SK-N-SH treated with all-trans-retinoic acid at 6 μM for 48 hours (cell line): Measurements from ENCODE around the gene IGF2R.

Source experiments
- ATAC-seq: fragments of 200-7000 bp; cut with Tn5 transposase; 3 replicates; pipeline ENCODE4 v1.9.1; 2020; ENCODE audit warnings: mild to moderate bottlenecking, moderate library complexity
- ARNTL ChIP-seq: fragments of 450-650 bp; formaldehyde crosslinking; IDR thresholded peaks from 2 replicates; pipeline ENCODE4 v1.5.0; 2020; ENCODE audit warnings: low read depth, mild to moderate bottlenecking, moderate library complexity, borderline replicate concordance
- BACH2 ChIP-seq: fragments of 250-450 bp; sonication (Bioruptor Pico); IDR thresholded peaks from 2 replicates; pipeline ENCODE4 v1.9.0; 2021; ENCODE audit warnings: mild to moderate bottlenecking, borderline replicate concordance
- CSDC2 ChIP-seq: fragments of 250-450 bp; sonication (Bioruptor Pico); IDR thresholded peaks from 2 replicates; pipeline ENCODE4 v1.5.0; 2020; ENCODE audit warnings: mild to moderate bottlenecking, moderate library complexity
- ESRRG ChIP-seq: fragments of 250-450 bp; sonication (Bioruptor Pico); IDR thresholded peaks from 2 replicates; pipeline ENCODE4 v1.6.1; 2021; ENCODE audit warnings: mild to moderate bottlenecking
- GLIS3 ChIP-seq: fragments of 250-450 bp; sonication (Bioruptor Pico); IDR thresholded peaks from 2 replicates; pipeline ENCODE4 v1.5.0; 2020; ENCODE audit warnings: mild to moderate bottlenecking, moderate library complexity
- ISL1 ChIP-seq: fragments of 250-450 bp; sonication (Bioruptor Pico); IDR thresholded peaks from 2 replicates; pipeline ENCODE4 v2.1.2; 2022; ENCODE audit warnings: mild to moderate bottlenecking, moderate library complexity
- OSR1 ChIP-seq: fragments of 250-450 bp; sonication (Bioruptor Pico); IDR thresholded peaks from 2 replicates; pipeline ENCODE4 v1.8.0; 2022; ENCODE audit warnings: moderate library complexity, mild to moderate bottlenecking, inconsistent platforms
- PPARA ChIP-seq: fragments of 250-450 bp; sonication (Bioruptor Pico); IDR thresholded peaks from 2 replicates; pipeline ENCODE4 v1.5.0; 2020; ENCODE audit warnings: mild to moderate bottlenecking, borderline replicate concordance
- SNAI2 ChIP-seq: fragments of 250-450 bp; sonication (Bioruptor Pico); IDR thresholded peaks from 2 replicates; pipeline ENCODE4 v1.5.0; 2020; ENCODE audit warnings: mild to moderate bottlenecking, moderate library complexity
- TCF4 ChIP-seq: fragments of 250-450 bp; sonication (Bioruptor Pico); IDR thresholded peaks from 2 replicates; pipeline ENCODE4 v1.8.0; 2021; ENCODE audit warnings: mild to moderate bottlenecking, moderate library complexity, borderline replicate concordance
- TOX ChIP-seq: fragments of 250-450 bp; sonication (Bioruptor Pico); IDR thresholded peaks from 2 replicates; pipeline ENCODE4 v1.8.0; 2021; ENCODE audit warnings: mild to moderate bottlenecking, moderate library complexity, borderline replicate concordance
- ZC3H10 ChIP-seq: fragments of 250-450 bp; sonication (Bioruptor Pico); IDR thresholded peaks from 2 replicates; pipeline ENCODE4 v1.5.1; 2021; ENCODE audit warnings: mild to moderate bottlenecking, moderate library complexity
- ZFP30 ChIP-seq: fragments of 450-650 bp; formaldehyde crosslinking; IDR thresholded peaks from 2 replicates; pipeline ENCODE4 v1.5.0; 2022; ENCODE audit warnings: mild to moderate bottlenecking, moderate library complexity
- ZNF565 ChIP-seq: fragments of 450-650 bp; formaldehyde crosslinking; conservative IDR thresholded peaks from 2 replicates; pipeline ENCODE4 v1.5.0; 2020; ENCODE audit warnings: low read depth, mild to moderate bottlenecking, moderate library complexity
- ZNF8 ChIP-seq: fragments of 450-650 bp; formaldehyde crosslinking; IDR thresholded peaks from 2 replicates; pipeline ENCODE4 v1.5.0; 2020; ENCODE audit warnings: mild to moderate bottlenecking, moderate library complexity
- TF ChIP-seq, protein P1 (sequence below): fragments of 250-450 bp; sonication (Bioruptor Pico); IDR thresholded peaks from 2 replicates; pipeline ENCODE4 v1.5.1; 2020; ENCODE audit warnings: low read depth, mild to moderate bottlenecking, moderate library complexity
- TF ChIP-seq, protein P2 (sequence below): fragments of 250-450 bp; sonication (Bioruptor Pico); IDR thresholded peaks from 2 replicates; pipeline ENCODE4 v1.5.1; 2021; ENCODE audit warnings: mild to moderate bottlenecking, moderate library complexity
- TF ChIP-seq, protein P3 (sequence below): fragments of 250-450 bp; sonication (Bioruptor Pico); IDR thresholded peaks from 2 replicates; pipeline ENCODE4 v1.8.0; 2021; ENCODE audit warnings: low read depth, mild to moderate bottlenecking, moderate library complexity, borderline replicate concordance
- TF ChIP-seq, protein P4 (sequence below): fragments of 250-450 bp; sonication (Bioruptor Pico); IDR thresholded peaks from 2 replicates; pipeline ENCODE4 v1.5.0; 2020; ENCODE audit warnings: mild to moderate bottlenecking, moderate library complexity

IGF2R gene

DNA sequence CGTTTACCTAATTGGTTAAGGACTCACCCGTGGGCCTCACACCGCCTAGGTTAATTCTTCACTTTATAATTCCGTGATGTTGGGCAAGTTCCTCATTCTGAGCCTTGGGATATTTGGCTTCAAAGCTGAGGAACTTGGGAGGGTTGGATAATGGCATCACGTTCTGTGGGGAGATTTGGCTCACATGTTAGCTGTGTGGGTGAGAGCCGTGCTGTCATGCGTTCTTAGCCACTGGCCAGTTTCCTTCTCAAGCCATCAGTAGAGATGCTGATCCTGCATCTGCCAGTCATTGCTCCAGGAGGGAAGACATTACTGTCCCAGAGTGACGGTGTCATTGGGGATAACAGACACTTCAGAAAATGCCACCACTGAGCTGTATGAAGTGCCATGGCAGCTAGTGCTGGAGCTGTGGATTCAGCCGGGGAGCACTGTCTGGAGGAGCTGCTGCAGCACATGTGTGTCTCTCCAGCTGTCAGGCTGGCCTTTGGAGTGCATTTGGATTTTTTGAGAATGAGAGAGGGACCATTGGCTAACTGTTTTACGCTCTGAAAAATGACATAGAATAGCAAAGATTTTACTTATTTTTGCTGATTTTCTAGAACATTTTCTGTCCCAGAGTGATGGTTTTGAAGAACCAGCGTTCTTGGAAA lies 16.5 kb downstream of the IGF2R start:
- ATAC-seq = no peak
- TF ChIP-seq TOX (CRISPR knock-in tag) (no peak), ZFP30 (CRISPR knock-in tag) (no peak), BACH2 (CRISPR knock-in tag) (no peak), ARNTL (no peak), ZNF8 (CRISPR knock-in tag) (no peak), OSR1 (CRISPR knock-in tag) (no peak)
- TF ChIP-seq, protein P1, sequence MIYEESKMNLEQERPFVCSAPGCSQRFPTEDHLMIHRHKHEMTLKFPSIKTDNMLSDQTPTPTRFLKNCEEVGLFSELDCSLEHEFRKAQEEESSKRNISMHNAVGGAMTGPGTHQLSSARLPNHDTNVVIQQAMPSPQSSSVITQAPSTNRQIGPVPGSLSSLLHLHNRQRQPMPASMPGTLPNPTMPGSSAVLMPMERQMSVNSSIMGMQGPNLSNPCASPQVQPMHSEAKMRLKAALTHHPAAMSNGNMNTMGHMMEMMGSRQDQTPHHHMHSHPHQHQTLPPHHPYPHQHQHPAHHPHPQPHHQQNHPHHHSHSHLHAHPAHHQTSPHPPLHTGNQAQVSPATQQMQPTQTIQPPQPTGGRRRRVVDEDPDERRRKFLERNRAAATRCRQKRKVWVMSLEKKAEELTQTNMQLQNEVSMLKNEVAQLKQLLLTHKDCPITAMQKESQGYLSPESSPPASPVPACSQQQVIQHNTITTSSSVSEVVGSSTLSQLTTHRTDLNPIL (CRISPR knock-in tag) = no peak
- TF ChIP-seq, protein P2, sequence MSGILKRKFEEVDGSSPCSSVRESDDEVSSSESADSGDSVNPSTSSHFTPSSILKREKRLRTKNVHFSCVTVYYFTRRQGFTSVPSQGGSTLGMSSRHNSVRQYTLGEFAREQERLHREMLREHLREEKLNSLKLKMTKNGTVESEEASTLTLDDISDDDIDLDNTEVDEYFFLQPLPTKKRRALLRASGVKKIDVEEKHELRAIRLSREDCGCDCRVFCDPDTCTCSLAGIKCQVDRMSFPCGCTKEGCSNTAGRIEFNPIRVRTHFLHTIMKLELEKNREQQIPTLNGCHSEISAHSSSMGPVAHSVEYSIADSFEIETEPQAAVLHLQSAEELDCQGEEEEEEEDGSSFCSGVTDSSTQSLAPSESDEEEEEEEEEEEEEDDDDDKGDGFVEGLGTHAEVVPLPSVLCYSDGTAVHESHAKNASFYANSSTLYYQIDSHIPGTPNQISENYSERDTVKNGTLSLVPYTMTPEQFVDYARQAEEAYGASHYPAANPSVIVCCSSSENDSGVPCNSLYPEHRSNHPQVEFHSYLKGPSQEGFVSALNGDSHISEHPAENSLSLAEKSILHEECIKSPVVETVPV (CRISPR knock-in tag) = no peak

DNA sequence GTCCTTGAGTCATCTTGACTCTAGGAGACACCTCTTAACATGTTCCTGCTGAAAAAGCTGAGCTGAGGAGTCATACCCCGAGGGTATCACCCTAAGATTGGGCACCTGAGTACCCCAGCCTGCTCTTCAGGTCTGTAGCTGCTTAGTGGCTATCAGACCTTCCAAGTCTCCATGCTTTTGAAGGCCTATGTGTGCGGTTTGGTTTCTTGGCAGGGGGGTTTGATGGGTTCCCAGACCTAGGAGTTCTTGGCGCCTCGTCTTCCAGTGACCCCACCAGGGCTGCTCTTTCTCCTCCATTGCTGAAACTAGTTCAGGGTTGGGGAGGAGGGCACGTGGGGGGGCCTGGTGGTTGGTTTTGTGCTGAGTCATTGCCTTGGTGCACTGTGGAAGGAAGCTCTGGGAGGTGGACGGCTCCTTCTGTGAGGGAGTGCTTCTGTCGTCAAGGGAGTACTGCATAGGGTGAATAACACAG lies 20.1 kb downstream of the IGF2R start:
- TF ChIP-seq SNAI2 (CRISPR knock-in tag) = no peak
- TF ChIP-seq GLIS3 = no peak
- no peak for TF ChIP-seq TCF4 (CRISPR knock-in tag)
- TF ChIP-seq ISL1 = no peak
- no peak for TF ChIP-seq ZNF8 (CRISPR knock-in tag)
- TF ChIP-seq, all 23 proteins: peak for 0
- ATAC-seq = peak; percentile 70

DNA sequence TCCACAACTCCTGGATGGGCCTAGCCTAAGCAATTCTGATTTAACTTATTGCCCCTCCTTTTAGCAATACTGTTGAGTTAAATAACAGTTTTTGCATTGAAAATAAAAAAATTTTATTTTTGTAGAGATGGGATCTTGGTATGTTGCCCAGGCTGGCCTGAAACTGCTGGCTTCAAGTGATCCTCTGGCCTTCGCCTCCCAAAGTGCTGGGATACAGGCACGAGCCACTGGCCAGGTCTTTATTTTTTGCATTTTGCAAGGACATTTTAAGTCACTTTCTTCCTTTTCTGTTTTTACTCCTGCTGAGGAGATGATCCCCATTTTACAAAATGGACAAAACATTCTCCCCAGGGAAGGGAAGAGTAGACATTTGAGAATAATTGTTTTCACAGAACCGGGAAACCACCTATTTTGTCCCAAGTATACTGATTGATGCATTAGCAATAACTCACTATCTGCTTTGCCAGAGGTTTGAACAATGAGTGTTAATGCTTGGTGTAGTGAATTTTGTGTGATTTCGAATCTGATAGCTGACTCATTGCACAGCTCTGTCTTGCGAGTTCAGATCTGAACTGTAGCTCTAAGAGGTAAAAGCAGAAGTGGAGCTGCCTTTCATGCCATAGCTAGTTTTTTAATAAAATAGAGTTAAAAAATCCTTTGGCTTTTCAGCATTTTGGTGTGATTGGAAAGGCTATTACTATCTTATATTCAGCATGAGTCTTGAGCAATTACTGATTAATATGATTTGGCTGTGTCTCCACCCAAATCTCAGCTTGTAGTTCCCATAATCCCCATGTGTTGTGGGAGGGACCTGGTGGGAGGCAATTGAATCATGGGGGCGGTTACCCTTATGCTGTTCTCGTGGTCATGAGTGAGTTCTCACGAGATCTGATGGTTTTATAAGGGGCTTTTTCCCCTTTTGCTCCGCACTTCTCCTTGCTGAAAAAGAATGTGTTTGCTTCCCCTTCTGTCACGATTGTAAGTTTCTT lies 20.9 kb downstream of the IGF2R start:
- ATAC-seq = peak; percentile 83
- TF ChIP-seq ZNF565 (CRISPR knock-in tag) (no peak), OSR1 (CRISPR knock-in tag) (no peak), SNAI2 (CRISPR knock-in tag) (no peak), ZC3H10 (CRISPR knock-in tag) (no peak)
- TF ChIP-seq, protein P3, sequence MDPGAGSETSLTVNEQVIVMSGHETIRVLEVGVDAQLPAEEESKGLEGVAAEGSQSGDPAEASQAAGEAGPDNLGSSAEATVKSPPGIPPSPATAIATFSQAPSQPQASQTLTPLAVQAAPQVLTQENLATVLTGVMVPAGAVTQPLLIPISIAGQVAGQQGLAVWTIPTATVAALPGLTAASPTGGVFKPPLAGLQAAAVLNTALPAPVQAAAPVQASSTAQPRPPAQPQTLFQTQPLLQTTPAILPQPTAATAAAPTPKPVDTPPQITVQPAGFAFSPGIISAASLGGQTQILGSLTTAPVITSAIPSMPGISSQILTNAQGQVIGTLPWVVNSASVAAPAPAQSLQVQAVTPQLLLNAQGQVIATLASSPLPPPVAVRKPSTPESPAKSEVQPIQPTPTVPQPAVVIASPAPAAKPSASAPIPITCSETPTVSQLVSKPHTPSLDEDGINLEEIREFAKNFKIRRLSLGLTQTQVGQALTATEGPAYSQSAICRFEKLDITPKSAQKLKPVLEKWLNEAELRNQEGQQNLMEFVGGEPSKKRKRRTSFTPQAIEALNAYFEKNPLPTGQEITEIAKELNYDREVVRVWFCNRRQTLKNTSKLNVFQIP (CRISPR knock-in tag) = no peak
- TF ChIP-seq, protein P4, sequence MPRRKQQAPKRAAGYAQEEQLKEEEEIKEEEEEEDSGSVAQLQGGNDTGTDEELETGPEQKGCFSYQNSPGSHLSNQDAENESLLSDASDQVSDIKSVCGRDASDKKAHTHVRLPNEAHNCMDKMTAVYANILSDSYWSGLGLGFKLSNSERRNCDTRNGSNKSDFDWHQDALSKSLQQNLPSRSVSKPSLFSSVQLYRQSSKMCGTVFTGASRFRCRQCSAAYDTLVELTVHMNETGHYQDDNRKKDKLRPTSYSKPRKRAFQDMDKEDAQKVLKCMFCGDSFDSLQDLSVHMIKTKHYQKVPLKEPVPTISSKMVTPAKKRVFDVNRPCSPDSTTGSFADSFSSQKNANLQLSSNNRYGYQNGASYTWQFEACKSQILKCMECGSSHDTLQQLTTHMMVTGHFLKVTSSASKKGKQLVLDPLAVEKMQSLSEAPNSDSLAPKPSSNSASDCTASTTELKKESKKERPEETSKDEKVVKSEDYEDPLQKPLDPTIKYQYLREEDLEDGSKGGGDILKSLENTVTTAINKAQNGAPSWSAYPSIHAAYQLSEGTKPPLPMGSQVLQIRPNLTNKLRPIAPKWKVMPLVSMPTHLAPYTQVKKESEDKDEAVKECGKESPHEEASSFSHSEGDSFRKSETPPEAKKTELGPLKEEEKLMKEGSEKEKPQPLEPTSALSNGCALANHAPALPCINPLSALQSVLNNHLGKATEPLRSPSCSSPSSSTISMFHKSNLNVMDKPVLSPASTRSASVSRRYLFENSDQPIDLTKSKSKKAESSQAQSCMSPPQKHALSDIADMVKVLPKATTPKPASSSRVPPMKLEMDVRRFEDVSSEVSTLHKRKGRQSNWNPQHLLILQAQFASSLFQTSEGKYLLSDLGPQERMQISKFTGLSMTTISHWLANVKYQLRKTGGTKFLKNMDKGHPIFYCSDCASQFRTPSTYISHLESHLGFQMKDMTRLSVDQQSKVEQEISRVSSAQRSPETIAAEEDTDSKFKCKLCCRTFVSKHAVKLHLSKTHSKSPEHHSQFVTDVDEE = no peak
- TF ChIP-seq, all 23 proteins: peak for 0

DNA sequence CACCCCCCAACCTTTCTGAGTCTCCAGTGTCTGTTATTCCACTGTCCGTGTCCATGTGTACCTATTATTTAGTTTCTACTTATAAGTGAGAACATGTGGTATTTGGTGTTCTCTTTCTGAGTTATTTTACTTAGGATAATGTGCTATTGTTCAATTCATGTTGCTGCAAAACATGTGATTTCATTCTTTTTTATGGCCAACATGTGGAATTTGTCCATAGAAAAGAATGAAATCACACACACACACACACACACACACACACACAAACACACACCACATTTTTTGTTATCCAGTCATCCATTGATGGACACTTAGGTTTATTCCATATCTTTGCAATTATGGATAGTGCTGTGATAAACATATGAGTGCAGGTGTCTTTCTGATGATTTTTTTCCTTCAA lies 23.5 kb downstream of the IGF2R start:
- TF ChIP-seq, protein P4 = no peak
- TF ChIP-seq OSR1 (CRISPR knock-in tag) (no peak), PPARA (CRISPR knock-in tag) (no peak), CSDC2 (CRISPR knock-in tag) (no peak), ESRRG (no peak)
- TF ChIP-seq, protein P1 (CRISPR knock-in tag) = no peak
- TF ChIP-seq, protein P3 (CRISPR knock-in tag) = no peak
- ATAC-seq = no peak
